GM12801 (cell line): ENCODE data around the gene EOGT.

Experiments used
- TF ChIP-seq, protein P1 (sequence below): IDR thresholded peaks from one replicate; pipeline ENCODE4 v1.5.1; 2011; ENCODE audit warnings: control low read depth; ENCODE audit not compliant: insufficient read length; ENCODE audit errors: extremely low read depth

Gene EOGT

DNA sequence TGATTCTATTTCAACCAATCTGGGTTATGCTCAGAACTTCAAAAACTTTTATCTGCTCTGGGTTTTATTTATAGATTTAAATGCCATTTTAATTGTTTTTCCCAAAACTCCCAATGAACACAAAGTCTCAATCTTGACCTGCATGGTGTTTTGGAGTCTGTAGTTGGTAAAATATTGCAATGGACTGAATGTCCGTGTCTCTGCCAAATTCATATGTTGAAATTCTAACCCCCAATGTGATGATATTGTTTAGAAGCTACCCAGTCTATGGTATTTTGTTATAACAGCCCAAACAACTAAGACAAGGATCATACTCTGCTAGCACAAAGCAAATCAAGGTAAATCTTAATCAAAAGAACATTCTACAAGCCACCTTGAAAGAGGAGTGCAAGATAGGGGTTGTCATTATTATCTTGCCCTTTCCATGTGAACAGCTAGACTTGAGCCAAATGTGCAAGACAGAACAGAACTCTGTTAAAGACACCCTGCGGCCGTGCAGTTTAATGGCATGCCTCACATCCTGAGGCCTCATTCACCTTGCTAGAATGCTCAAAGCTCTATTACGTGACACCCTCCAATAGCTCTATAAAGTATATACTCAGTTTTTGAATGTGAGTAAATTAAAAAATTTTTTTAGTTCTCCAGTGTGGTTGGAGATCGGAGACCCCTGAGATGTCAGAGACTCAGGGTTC lies 7.5 kb downstream of the EOGT start:
- TF ChIP-seq, protein P1, sequence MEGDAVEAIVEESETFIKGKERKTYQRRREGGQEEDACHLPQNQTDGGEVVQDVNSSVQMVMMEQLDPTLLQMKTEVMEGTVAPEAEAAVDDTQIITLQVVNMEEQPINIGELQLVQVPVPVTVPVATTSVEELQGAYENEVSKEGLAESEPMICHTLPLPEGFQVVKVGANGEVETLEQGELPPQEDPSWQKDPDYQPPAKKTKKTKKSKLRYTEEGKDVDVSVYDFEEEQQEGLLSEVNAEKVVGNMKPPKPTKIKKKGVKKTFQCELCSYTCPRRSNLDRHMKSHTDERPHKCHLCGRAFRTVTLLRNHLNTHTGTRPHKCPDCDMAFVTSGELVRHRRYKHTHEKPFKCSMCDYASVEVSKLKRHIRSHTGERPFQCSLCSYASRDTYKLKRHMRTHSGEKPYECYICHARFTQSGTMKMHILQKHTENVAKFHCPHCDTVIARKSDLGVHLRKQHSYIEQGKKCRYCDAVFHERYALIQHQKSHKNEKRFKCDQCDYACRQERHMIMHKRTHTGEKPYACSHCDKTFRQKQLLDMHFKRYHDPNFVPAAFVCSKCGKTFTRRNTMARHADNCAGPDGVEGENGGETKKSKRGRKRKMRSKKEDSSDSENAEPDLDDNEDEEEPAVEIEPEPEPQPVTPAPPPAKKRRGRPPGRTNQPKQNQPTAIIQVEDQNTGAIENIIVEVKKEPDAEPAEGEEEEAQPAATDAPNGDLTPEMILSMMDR = no peak

GRCh38 chr3:69005071-69005790 lies 8.3 kb downstream of the EOGT start:
- TF ChIP-seq, protein P1 = no peak

DNA sequence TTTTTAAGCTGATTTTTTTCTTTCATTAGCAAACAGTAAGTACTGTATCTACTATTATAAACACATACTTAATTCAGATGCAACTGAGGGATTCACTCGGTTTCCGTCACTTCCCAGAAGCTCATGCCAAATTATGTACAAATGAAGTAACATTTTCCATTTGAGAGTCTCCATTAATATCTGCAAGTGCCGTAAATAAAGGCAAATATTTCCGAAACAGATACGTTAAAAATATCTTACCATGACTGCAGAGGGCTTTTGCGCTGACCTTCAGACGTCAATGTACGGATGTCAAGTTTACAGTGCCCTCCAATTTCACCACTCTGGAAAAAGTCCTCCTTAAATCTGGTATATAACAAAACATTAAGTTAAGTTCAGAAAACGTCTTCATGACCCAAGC lies 9.3 kb downstream of the EOGT start:
- TF ChIP-seq, protein P1 = no peak

DNA sequence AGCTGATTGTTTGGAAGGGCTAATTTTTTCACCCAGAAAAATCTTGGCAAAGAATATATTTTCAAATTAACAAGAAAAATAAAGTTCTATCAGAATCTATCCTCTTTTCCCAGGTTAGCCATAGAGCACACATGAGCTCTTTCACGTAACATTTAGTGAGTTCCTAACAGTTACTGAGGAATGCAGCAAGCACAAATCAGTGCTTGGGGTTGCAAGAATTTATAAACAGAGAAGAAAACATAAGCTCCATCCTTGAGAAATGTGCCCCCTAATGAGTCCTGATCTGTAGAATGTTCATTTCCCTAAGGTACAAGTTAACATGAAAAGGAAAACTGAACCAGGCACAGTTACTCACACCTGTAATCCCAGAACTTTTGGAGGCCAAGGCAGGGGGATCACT lies 13.9 kb downstream of the EOGT start:
- TF ChIP-seq, protein P1 = no peak

GRCh38 chr3:68999158-68999557 lies 14.3 kb downstream of the EOGT start:
- TF ChIP-seq, protein P1 = no peak

DNA sequence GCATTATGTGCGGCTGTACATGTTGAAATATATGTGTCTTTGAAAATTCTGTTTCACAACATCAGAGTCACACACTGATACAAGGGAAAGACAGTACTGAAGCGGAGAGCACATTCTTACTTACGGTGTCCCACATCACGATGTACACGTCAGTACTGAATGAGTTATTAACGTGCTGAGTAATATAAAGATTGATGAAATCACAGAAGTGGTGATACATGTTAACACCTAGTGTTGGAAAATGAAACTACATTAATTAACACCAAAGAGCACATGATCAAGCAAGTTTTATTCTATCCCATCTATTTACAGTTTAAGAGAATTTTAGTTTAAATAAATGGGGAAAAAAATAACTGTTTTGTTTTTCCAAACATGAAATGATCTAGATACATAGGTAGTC lies 15.6 kb downstream of the EOGT start:
- TF ChIP-seq, protein P1 = no peak

GRCh38 chr3:68996356-68996995 lies 17.0 kb downstream of the EOGT start:
- TF ChIP-seq, protein P1 = no peak
